ENCODE results near the gene LAMA3. TPM values are rescaled to one million over a fixed set of nuclear protein-coding genes. Genes with fewer than 3 reads are reported as not detected.

The LAMA3 gene
- total and polyA plus RNA-seq, 2 of the 13 experiments (the other 11 are each of a cell fraction or from before 2014, with no cell fraction given) = 0.45 to 2.2 TPM

DNA sequence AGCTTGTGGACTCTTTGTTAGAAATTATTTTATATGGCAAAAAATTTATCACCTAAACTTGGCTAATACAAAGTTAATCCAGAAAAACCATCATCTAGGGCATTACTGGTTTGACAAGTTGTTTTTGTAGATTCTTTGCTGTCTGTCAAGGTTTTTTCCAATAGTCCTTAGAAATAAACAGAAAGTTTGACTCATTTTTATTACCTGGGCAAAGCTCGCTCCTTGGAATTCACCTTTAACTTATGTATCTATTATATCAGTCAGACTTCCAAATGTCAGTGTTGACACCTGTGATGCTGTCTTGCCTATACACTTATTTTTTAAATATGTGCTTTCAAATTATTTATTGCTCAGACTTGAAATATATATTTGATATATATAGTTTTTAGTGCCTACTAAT lies 21.7 kb downstream of the LAMA3 start:
- Histone ChIP-seq H4K20me1 (ENCODE audit: insufficient read depth, low read length) (no peaks in the 10 kb centered on the region), H3K9me3 (ENCODE audit: low read length) (no peaks in the 10 kb centered on the region; the same call in 1 of the 2 replicates), H3K27me3 (ENCODE audit: control insufficient read depth in 1 of 2, insufficient read depth in 2 of 2, low read length in 2 of 2) (no peaks in the 10 kb centered on the region), H3K4me2 (ENCODE audit: low read depth, low read length) (no peak overlapping the region), H3K4me1 (ENCODE audit: insufficient read depth, low read length) (no peaks in the 10 kb centered on the region), H3K4me3 (replicated peaks in 1 of 3; ENCODE audit: insufficient read depth in 1 of 3, low read depth in 2 of 3, low read length in 3 of 3) (no peak overlapping the region), H3K9ac (ENCODE audit: insufficient read depth, low read depth, low read length) (no peak overlapping the region), H2AFZ (ENCODE audit: low read length) (no peak overlapping the region), H3K27ac (ENCODE audit: extremely low read length, insufficient read depth, low read length) (no peak overlapping the region), H3K36me3 (replicated peaks in 1 of 2; ENCODE audit: control insufficient read depth in 1 of 2, insufficient read depth in 2 of 2, low read length in 2 of 2) (no peaks in the 10 kb centered on the region), H3K79me2 (ENCODE audit: insufficient read depth, low read length) (no peaks in the 10 kb centered on the region)
- DNase-seq (ENCODE audit: low spot score) (no peak), ATAC-seq (no peak), FAIRE-seq (no peak)
- intact Hi-C loops (cut with micrococcal nuclease; ENCODE audit: unreplicated experiment) = no loop called here
- POLR2A ChIA-PET = no interaction called here
- in situ Hi-C loops (cut with HindIII; ENCODE audit: extremely low pct_ligation_motif_present, low pct_unique_long_range_greater_than_20kb) = no loop called here
- CTCF ChIA-PET (ENCODE audit: low intra/inter-chr PET ratio, low total read pairs) = no interaction called here
- TF ChIP-seq, protein P1, sequence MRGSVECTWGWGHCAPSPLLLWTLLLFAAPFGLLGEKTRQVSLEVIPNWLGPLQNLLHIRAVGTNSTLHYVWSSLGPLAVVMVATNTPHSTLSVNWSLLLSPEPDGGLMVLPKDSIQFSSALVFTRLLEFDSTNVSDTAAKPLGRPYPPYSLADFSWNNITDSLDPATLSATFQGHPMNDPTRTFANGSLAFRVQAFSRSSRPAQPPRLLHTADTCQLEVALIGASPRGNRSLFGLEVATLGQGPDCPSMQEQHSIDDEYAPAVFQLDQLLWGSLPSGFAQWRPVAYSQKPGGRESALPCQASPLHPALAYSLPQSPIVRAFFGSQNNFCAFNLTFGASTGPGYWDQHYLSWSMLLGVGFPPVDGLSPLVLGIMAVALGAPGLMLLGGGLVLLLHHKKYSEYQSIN (CRISPR knock-in tag; IDR thresholded peaks at IDR 0.05; ENCODE audit: borderline replicate concordance) = no peak
- TF ChIP-seq, protein P2, sequence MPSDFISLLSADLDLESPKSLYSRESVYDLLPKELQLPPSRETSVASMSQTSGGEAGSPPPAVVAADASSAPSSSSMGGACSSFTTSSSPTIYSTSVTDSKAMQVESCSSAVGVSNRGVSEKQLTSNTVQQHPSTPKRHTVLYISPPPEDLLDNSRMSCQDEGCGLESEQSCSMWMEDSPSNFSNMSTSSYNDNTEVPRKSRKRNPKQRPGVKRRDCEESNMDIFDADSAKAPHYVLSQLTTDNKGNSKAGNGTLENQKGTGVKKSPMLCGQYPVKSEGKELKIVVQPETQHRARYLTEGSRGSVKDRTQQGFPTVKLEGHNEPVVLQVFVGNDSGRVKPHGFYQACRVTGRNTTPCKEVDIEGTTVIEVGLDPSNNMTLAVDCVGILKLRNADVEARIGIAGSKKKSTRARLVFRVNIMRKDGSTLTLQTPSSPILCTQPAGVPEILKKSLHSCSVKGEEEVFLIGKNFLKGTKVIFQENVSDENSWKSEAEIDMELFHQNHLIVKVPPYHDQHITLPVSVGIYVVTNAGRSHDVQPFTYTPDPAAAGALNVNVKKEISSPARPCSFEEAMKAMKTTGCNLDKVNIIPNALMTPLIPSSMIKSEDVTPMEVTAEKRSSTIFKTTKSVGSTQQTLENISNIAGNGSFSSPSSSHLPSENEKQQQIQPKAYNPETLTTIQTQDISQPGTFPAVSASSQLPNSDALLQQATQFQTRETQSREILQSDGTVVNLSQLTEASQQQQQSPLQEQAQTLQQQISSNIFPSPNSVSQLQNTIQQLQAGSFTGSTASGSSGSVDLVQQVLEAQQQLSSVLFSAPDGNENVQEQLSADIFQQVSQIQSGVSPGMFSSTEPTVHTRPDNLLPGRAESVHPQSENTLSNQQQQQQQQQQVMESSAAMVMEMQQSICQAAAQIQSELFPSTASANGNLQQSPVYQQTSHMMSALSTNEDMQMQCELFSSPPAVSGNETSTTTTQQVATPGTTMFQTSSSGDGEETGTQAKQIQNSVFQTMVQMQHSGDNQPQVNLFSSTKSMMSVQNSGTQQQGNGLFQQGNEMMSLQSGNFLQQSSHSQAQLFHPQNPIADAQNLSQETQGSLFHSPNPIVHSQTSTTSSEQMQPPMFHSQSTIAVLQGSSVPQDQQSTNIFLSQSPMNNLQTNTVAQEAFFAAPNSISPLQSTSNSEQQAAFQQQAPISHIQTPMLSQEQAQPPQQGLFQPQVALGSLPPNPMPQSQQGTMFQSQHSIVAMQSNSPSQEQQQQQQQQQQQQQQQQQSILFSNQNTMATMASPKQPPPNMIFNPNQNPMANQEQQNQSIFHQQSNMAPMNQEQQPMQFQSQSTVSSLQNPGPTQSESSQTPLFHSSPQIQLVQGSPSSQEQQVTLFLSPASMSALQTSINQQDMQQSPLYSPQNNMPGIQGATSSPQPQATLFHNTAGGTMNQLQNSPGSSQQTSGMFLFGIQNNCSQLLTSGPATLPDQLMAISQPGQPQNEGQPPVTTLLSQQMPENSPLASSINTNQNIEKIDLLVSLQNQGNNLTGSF (CRISPR knock-in tag; IDR thresholded peaks at IDR 0.05) = no peak
- TF ChIP-seq DPF2 (CRISPR knock-in tag; IDR thresholded peaks at IDR 0.05; ENCODE audit: borderline replicate concordance, low read depth) (no peak), ZNF883 (CRISPR knock-in tag; IDR thresholded peaks at IDR 0.05; ENCODE audit: not compliant biosample characterization) (no peak), ELF1 (CRISPR knock-in tag; IDR thresholded peaks at IDR 0.05) (no peak)
- TF ChIP-seq, protein P3, sequence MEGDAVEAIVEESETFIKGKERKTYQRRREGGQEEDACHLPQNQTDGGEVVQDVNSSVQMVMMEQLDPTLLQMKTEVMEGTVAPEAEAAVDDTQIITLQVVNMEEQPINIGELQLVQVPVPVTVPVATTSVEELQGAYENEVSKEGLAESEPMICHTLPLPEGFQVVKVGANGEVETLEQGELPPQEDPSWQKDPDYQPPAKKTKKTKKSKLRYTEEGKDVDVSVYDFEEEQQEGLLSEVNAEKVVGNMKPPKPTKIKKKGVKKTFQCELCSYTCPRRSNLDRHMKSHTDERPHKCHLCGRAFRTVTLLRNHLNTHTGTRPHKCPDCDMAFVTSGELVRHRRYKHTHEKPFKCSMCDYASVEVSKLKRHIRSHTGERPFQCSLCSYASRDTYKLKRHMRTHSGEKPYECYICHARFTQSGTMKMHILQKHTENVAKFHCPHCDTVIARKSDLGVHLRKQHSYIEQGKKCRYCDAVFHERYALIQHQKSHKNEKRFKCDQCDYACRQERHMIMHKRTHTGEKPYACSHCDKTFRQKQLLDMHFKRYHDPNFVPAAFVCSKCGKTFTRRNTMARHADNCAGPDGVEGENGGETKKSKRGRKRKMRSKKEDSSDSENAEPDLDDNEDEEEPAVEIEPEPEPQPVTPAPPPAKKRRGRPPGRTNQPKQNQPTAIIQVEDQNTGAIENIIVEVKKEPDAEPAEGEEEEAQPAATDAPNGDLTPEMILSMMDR (CRISPR knock-in tag; IDR thresholded peaks at IDR 0.05) = no peak
- no TSS peak for BruUV-seq (replicated peaks)
- WGBS (ENCODE audit: low lambda C conversion rate) = 31% methylated on average over 1 of the region's 1 CpG
